SK-N-SH (cell line): ENCODE measurements around the gene UBB. TPM values are rescaled to one million over a fixed set of nuclear protein-coding genes. Genes with fewer than 3 reads are reported as not detected.

Experiments used
- CTCF ChIA-PET: fragments of 300-600, 350-600 bp; formaldehyde crosslinking; extraction: SDS; loops from one replicate; lab custom pipeline; 2021; lab: Yijun Ruan, JAX
- POLR2A ChIA-PET: fragments of 350-600 bp; sonication (Branson Sonifier 250); formaldehyde crosslinking; extraction: SDS; loops from one replicate; lab custom pipeline; 2020; ENCODE audit warnings: antibody characterized with exemption, inconsistent platforms; lab: Yijun Ruan, JAX
- DNase-seq: peaks from one replicate; pipeline ENCODE4 v3.0.0; 2012
- H2AFZ ChIP-seq: fragments of 200-600 bp; sonication (generic); 2 replicates; pipeline ENCODE4 v1.8.1; 2016; ENCODE audit warnings: antibody characterized with exemption, mild to moderate bottlenecking, low read depth
- H3F3A ChIP-seq: fragments of 200-600 bp; sonication (generic); replicated peaks from 2 replicates; pipeline ENCODE3; 2016; ENCODE audit warnings: antibody characterized with exemption, mild to moderate bottlenecking; ENCODE audit not compliant: insufficient read depth
- H3K27ac ChIP-seq, 2 experiments: fragments of 200-500 bp in 1 of 2; fragments of 200-600 bp in 1 of 2; sonication (Bioruptor generic) in 1 of 2; sonication (generic), shearing (Covaris generic) in 1 of 2; 2 replicates each; pipeline versions ENCODE4 v1.5.1 to v1.6.1; 2014 to 2016; ENCODE audit warnings: low read depth in 2 of 2, inconsistent platforms in 1 of 2, low read length in 1 of 2, mild to moderate bottlenecking in 1 of 2, mixed read lengths in 1 of 2
- H3K27me3 ChIP-seq: fragments of 200-600 bp; sonication (generic), shearing (Covaris generic); 2 replicates; pipeline ENCODE4 v1.6.1; 2016; ENCODE audit warnings: mixed run types; ENCODE audit not compliant: insufficient read depth
- H3K36me3 ChIP-seq, 2 experiments: fragments of 200-500 bp in 1 of 2; fragments of 200-600 bp in 1 of 2; sonication (Bioruptor generic) in 1 of 2; sonication (generic) in 1 of 2; replicated peaks in 1 of 2; 2 replicates each; pipeline versions ENCODE3 to v1.5.1; 2014 to 2016; ENCODE audit warnings: low read length in 1 of 2, mild to moderate bottlenecking in 1 of 2; ENCODE audit not compliant: insufficient read depth in 2 of 2, control insufficient read depth in 1 of 2
- H3K4me1 ChIP-seq, 2 experiments: fragments of 200-500 bp in 1 of 2; fragments of 200-600 bp in 1 of 2; sonication (Bioruptor generic) in 1 of 2; sonication (generic), shearing (Covaris generic) in 1 of 2; 2 replicates each; pipeline versions ENCODE4 v1.5.1 to v1.6.1; 2014 to 2016; ENCODE audit warnings: low read depth in 1 of 2, low read length in 1 of 2, mixed run types in 1 of 2; ENCODE audit not compliant: insufficient read depth in 2 of 2, control insufficient read depth in 1 of 2
- H3K4me2 ChIP-seq: fragments of 200-600 bp; sonication (generic), shearing (Covaris generic); 2 replicates; pipeline ENCODE4 v1.6.1; 2017; ENCODE audit warnings: mixed run types
- H3K4me3 ChIP-seq, 2 experiments: fragments of 200-500 bp in 1 of 2; fragments of 200-600 bp in 1 of 2; sonication (Bioruptor generic) in 1 of 2; sonication (generic), shearing (Covaris generic) in 1 of 2; 2 replicates each; pipeline versions ENCODE4 v1.5.1 to v1.8.1; 2014 to 2016; ENCODE audit warnings: low read depth in 2 of 2, inconsistent platforms in 1 of 2, low read length in 1 of 2, mild to moderate bottlenecking in 1 of 2, mixed read lengths in 1 of 2, moderate library complexity in 1 of 2
- H3K79me2 ChIP-seq: fragments of 200-600 bp; sonication (generic); 2 replicates; pipeline ENCODE4 v1.8.1; 2017; ENCODE audit warnings: mild to moderate bottlenecking; ENCODE audit not compliant: insufficient read depth
- H3K9ac ChIP-seq: fragments of 200-600 bp; sonication (generic); 2 replicates; pipeline ENCODE4 v1.6.1; 2017; ENCODE audit warnings: mixed run types
- H3K9me2 ChIP-seq: fragments of 200-600 bp; sonication (generic); 2 replicates; pipeline ENCODE4 v1.6.1; 2017; ENCODE audit warnings: mixed run types
- H3K9me3 ChIP-seq: fragments of 200-600 bp; sonication (generic); 2 replicates; pipeline ENCODE4 v1.6.1; 2017; ENCODE audit warnings: mixed run types, mild to moderate bottlenecking, moderate library complexity
- H4K20me1 ChIP-seq: fragments of 200-600 bp; sonication (generic); 2 replicates; pipeline ENCODE4 v1.6.1; 2017; ENCODE audit warnings: mild to moderate bottlenecking, mixed run types; ENCODE audit not compliant: insufficient read depth
- ELF1 ChIP-seq: IDR thresholded peaks from 2 replicates; pipeline ENCODE4 v1.4.0; 2012
- EZH2phosphoT487 ChIP-seq: fragments of 200-600 bp; sonication (generic); IDR thresholded peaks from 2 replicates; pipeline ENCODE4 v1.6.1; 2017; ENCODE audit warnings: low read depth, mixed run types, mild to moderate bottlenecking, antibody characterized with exemption, moderate library complexity, borderline replicate concordance
- FOXJ3 ChIP-seq: sonication (generic); formaldehyde crosslinking; IDR thresholded peaks from 2 replicates; pipeline ENCODE4 v1.5.1; 2020; ENCODE audit warnings: mild to moderate bottlenecking, missing genetic modification reagents
- GABPA ChIP-seq: IDR thresholded peaks from 2 replicates; pipeline ENCODE4 v1.4.0; 2012; ENCODE audit warnings: low read depth, mild to moderate bottlenecking
- JUND ChIP-seq: IDR thresholded peaks from 2 replicates; pipeline ENCODE4 v1.4.0; 2012
- MEF2A ChIP-seq: IDR thresholded peaks from 2 replicates; pipeline ENCODE4 v1.4.0; 2012; ENCODE audit warnings: low read depth, borderline replicate concordance
- NRF1 ChIP-seq: IDR thresholded peaks from 2 replicates; pipeline ENCODE4 v1.6.1; 2012; ENCODE audit warnings: low read depth, mild to moderate bottlenecking, low read length
- RCOR1 ChIP-seq: fragments of 150-350 bp; IDR thresholded peaks from 2 replicates; pipeline ENCODE4 v1.6.1; 2017; ENCODE audit warnings: antibody characterized with exemption, low read length
- REST ChIP-seq: IDR thresholded peaks from 2 replicates; pipeline ENCODE4 v1.6.1; 2012; ENCODE audit warnings: mild to moderate bottlenecking, low read depth, low read length, moderate library complexity
- RFX5 ChIP-seq: IDR thresholded peaks from 2 replicates; pipeline ENCODE4 v1.6.1; 2012; ENCODE audit warnings: mild to moderate bottlenecking, improper control_type of control experiment, low read length
- RXRA ChIP-seq: IDR thresholded peaks from 2 replicates; pipeline ENCODE4 v1.4.0; 2012; ENCODE audit warnings: low read depth, mild to moderate bottlenecking, borderline replicate concordance
- SIN3A ChIP-seq: IDR thresholded peaks from 2 replicates; pipeline ENCODE4 v1.6.1; 2012; ENCODE audit warnings: low read depth, mild to moderate bottlenecking, low read length, moderate library complexity, borderline replicate concordance
- TCF12 ChIP-seq: IDR thresholded peaks from 2 replicates; pipeline ENCODE4 v1.4.0; 2012
- TEAD4 ChIP-seq: IDR thresholded peaks from 2 replicates; pipeline ENCODE4 v1.4.0; 2012; ENCODE audit warnings: mild to moderate bottlenecking, borderline replicate concordance; ENCODE audit not compliant: insufficient read depth
- USF1 ChIP-seq: IDR thresholded peaks from 2 replicates; pipeline ENCODE4 v1.4.0; 2012; ENCODE audit warnings: low read depth, borderline replicate concordance
- YY1 ChIP-seq: IDR thresholded peaks from 2 replicates; pipeline ENCODE4 v1.4.0; 2012; ENCODE audit warnings: low read depth, mild to moderate bottlenecking
- ZBTB33 ChIP-seq: IDR thresholded peaks from 2 replicates; pipeline ENCODE4 v1.4.0; 2012; ENCODE audit warnings: low read depth, borderline replicate concordance
- WGBS: methylation state at CpG from one replicate; pipeline ENCODE4 v1.1.6; 2017; ENCODE audit warnings: low lambda C conversion rate; 5-methylcytosine and 5-hydroxymethylcytosine counted together
- polyA plus RNA-seq, 3 experiments: library from polyadenylated mRNA; depleted of rRNA; stranded (reverse); fragments of >200 nt; gene quantifications; 2 replicates each; pipeline ENCODE4 v1.2.3, GENCODE V29; 2012

UBB gene
- polyA plus RNA-seq, 1 of the 3 experiments (the other 2 are of a cell fraction): 2,693 TPM

DNA sequence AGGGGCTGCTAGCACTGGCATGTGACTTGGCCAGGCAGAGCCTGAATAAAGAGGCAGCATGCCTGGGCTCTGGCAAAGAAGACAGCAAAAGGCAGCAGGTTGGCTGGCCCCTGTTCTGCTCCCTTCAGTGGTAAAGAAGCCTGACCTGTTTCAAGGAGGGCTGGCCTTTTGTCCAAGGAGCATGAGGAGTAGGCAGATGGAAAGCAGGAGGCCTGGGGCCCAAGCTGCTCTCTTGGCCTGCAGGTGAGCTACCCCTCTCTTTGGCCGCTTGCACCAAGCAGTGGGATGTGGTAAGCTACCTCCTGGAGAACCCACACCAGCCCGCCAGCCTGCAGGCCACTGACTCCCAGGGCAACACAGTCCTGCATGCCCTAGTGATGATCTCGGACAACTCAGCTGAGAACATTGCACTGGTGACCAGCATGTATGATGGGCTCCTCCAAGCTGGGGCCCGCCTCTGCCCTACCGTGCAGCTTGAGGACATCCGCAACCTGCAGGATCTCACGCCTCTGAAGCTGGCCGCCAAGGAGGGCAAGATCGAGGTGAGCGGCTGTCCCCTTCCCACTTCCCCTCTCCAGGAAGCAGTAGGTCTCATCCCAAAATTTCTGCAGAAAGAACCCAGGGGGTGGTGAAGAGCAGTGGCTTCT, 42.5 kb downstream of the UBB start:
- no peak overlapping the region for H3K4me2 ChIP-seq
- H3K27ac ChIP-seq: no peak overlapping the region
- no peak overlapping the region for H2AFZ ChIP-seq
- WGBS: 93% methylated on average over 5 of the region's 10 CpGs
- CTCF ChIA-PET: no interaction called here
- no peak overlapping the region for H3K4me3 ChIP-seq
- no peaks in the 10 kb centered on the region for H3K79me2 ChIP-seq
- H3K27me3 ChIP-seq: no peaks in the 10 kb centered on the region
- peaks cover 21 to 25% of the 10 kb centered on the region in 2 experiments for H3K4me1 ChIP-seq
- TF ChIP-seq RXRA: no peak
- TF ChIP-seq GABPA: no peak
- no peak for TF ChIP-seq SIN3A
- no peak for TF ChIP-seq REST
- TF ChIP-seq TCF12: no peak
- no peak for TF ChIP-seq ELF1
- TF ChIP-seq EZH2phosphoT487: no peak
- TF ChIP-seq TEAD4: no peak
- no peak for TF ChIP-seq RCOR1
- no peak for TF ChIP-seq USF1
- no peak for TF ChIP-seq ZBTB33
- TF ChIP-seq MEF2A: no peak
- TF ChIP-seq JUND: no peak
- no peak for TF ChIP-seq NRF1
- TF ChIP-seq RFX5: no peak
- no peak for TF ChIP-seq FOXJ3 (CRISPR knock-in tag)
- no peak for TF ChIP-seq YY1
- TF ChIP-seq, all 33 proteins: peak for 0
- POLR2A ChIA-PET: interaction anchor here (1.5 kb wide), 1 partner anchor 15 kb away, joined by 7 read pairs; no protein-coding TSS in a partner anchor
- no peak overlapping the region for H3K9ac ChIP-seq
- no peaks in the 10 kb centered on the region for H3K9me3 ChIP-seq
- DNase-seq: no peak
- no peaks in the 10 kb centered on the region for H4K20me1 ChIP-seq
- H3K9me2 ChIP-seq: no peaks in the 10 kb centered on the region
- H3K36me3 ChIP-seq: no peaks in the 10 kb centered on the region
- H3F3A ChIP-seq: peaks cover 27% of the 10 kb centered on the region
